HCT116 (cell line): Measurements from ENCODE around the gene NACAD.

Experiments
- CBX3 ChIP-seq: IDR thresholded peaks from 2 replicates; pipeline ENCODE4 v1.6.1; 2012; ENCODE audit warnings: low read depth
- EGR1 ChIP-seq: IDR thresholded peaks from 2 replicates; pipeline ENCODE4 v1.6.1; 2012; ENCODE audit warnings: low read depth
- EZH2 ChIP-seq: fragments of 200-600 bp; sonication (generic); IDR thresholded peaks from 2 replicates; pipeline ENCODE4 v1.6.1; 2017; ENCODE audit warnings: antibody characterized with exemption, mixed run types
- EZH2phosphoT487 ChIP-seq: fragments of 200-600 bp; IDR thresholded peaks from 2 replicates; pipeline ENCODE4 v1.6.1; 2018; ENCODE audit warnings: antibody characterized with exemption, borderline replicate concordance
- POLR2A ChIP-seq: IDR thresholded peaks from 2 replicates; pipeline ENCODE4 v1.7.0; 2011; ENCODE audit warnings: borderline replicate concordance; ENCODE audit not compliant: insufficient read depth, insufficient read length; ENCODE audit errors: extremely low read depth
- POLR2AphosphoS5 ChIP-seq: IDR thresholded peaks from 2 replicates; pipeline ENCODE4 v1.6.1; 2011; ENCODE audit warnings: mild to moderate bottlenecking, low read depth, low read length, moderate library complexity
- SIN3A ChIP-seq: IDR thresholded peaks from 2 replicates; pipeline ENCODE4 v1.6.1; 2012; ENCODE audit warnings: low read depth
- YY1 ChIP-seq: IDR thresholded peaks from 2 replicates; pipeline ENCODE4 v1.6.1; 2011; ENCODE audit warnings: low read length, low read depth, moderate library complexity, mild to moderate bottlenecking; ENCODE audit not compliant: insufficient replicate concordance; ENCODE audit errors: extremely low read depth
- TF ChIP-seq, protein P1 (sequence below), 3 experiments: fragments of 200-600 bp in 1 of 3; sonication (generic) in 1 of 3; IDR thresholded peaks in 2 of 3; conservative IDR thresholded peaks in 1 of 3; 2 replicates each; pipeline ENCODE4 v1.5.1; 2012 to 2017; ENCODE audit warnings: low read depth in 2 of 3, low read length in 2 of 3, antibody characterized with exemption in 1 of 3, borderline replicate concordance in 1 of 3, control low read depth in 1 of 3, mild to moderate bottlenecking in 1 of 3, mixed read lengths in 1 of 3, mixed run types in 1 of 3, moderate library complexity in 1 of 3; ENCODE audit not compliant: insufficient read depth in 1 of 3
- TF ChIP-seq, protein P2 (sequence below): IDR thresholded peaks from 2 replicates; pipeline ENCODE4 v1.6.1; 2012; ENCODE audit warnings: low read depth
- TF ChIP-seq, protein P3 (sequence below): IDR thresholded peaks from 2 replicates; pipeline ENCODE4 v1.6.1; 2012

DNA sequence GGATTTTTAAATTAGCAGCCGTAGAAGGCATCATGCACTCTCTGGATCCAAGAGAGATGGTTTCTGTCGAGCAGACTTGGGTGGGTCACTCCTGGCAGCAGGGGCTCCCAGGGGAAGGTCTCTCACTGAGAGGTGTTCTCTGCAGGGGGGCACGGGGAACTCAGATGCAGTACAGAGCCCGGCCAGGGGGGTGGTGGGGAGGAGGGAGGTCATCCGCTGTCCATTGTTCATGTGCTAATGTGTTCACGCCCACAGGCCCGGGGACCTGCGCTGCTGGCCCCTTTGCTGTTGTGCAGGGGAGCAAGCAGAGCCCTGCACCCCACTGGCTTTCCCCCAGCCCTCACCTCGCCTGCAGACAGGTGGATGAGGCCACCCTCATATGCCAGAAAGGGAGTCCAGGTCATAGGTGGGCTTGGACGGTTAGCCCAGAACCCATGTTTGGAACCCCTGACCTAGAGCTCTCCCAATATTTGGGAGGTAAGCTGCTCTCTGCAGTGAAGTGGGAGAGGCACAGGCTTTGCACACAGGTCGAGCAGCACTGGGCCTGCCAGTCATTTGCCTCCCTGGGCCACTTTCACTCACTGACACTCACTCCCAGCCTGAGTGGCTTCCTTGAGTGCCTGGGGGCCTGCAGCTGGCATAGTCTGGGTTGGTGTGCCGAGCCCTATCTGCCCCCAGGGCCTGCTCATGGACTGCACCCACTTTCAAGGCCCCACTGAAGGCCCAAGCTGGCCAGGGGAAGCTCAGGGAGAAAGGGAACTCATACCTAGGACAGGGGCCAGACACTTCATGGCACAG, 35.3 kb upstream of the NACAD start:
- TF ChIP-seq, protein P1, sequence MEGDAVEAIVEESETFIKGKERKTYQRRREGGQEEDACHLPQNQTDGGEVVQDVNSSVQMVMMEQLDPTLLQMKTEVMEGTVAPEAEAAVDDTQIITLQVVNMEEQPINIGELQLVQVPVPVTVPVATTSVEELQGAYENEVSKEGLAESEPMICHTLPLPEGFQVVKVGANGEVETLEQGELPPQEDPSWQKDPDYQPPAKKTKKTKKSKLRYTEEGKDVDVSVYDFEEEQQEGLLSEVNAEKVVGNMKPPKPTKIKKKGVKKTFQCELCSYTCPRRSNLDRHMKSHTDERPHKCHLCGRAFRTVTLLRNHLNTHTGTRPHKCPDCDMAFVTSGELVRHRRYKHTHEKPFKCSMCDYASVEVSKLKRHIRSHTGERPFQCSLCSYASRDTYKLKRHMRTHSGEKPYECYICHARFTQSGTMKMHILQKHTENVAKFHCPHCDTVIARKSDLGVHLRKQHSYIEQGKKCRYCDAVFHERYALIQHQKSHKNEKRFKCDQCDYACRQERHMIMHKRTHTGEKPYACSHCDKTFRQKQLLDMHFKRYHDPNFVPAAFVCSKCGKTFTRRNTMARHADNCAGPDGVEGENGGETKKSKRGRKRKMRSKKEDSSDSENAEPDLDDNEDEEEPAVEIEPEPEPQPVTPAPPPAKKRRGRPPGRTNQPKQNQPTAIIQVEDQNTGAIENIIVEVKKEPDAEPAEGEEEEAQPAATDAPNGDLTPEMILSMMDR (IDR thresholded peaks at IDR 0.05 in 2 of 3, conservative IDR thresholded peaks at IDR 0.05 in 1 of 3; ENCODE audit: borderline replicate concordance in 1 of 3, insufficient read depth in 1 of 3, low read depth in 2 of 3, low read length in 2 of 3) = no peak
- no peak for TF ChIP-seq EZH2
- no peak for TF ChIP-seq POLR2A
- no peak for TF ChIP-seq EZH2phosphoT487
- TF ChIP-seq, protein P2, sequence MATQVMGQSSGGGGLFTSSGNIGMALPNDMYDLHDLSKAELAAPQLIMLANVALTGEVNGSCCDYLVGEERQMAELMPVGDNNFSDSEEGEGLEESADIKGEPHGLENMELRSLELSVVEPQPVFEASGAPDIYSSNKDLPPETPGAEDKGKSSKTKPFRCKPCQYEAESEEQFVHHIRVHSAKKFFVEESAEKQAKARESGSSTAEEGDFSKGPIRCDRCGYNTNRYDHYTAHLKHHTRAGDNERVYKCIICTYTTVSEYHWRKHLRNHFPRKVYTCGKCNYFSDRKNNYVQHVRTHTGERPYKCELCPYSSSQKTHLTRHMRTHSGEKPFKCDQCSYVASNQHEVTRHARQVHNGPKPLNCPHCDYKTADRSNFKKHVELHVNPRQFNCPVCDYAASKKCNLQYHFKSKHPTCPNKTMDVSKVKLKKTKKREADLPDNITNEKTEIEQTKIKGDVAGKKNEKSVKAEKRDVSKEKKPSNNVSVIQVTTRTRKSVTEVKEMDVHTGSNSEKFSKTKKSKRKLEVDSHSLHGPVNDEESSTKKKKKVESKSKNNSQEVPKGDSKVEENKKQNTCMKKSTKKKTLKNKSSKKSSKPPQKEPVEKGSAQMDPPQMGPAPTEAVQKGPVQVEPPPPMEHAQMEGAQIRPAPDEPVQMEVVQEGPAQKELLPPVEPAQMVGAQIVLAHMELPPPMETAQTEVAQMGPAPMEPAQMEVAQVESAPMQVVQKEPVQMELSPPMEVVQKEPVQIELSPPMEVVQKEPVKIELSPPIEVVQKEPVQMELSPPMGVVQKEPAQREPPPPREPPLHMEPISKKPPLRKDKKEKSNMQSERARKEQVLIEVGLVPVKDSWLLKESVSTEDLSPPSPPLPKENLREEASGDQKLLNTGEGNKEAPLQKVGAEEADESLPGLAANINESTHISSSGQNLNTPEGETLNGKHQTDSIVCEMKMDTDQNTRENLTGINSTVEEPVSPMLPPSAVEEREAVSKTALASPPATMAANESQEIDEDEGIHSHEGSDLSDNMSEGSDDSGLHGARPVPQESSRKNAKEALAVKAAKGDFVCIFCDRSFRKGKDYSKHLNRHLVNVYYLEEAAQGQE = no peak
- no peak for TF ChIP-seq YY1
- TF ChIP-seq CBX3 = no peak
- TF ChIP-seq EGR1 = no peak
- no peak for TF ChIP-seq SIN3A
- TF ChIP-seq POLR2AphosphoS5 = no peak
- TF ChIP-seq, protein P3, sequence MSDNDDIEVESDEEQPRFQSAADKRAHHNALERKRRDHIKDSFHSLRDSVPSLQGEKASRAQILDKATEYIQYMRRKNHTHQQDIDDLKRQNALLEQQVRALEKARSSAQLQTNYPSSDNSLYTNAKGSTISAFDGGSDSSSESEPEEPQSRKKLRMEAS = no peak
